Rectal smooth muscle tissue (tissue), 1 donor: Measurements from ENCODE around the gene NLK.
"Not testable (repeated sequence)": the region's sequence is repeated elsewhere in the genome, so short reads cannot be mapped to it uniquely, and the experiment has no call there.

ENCODE experiments used
- H3K27ac ChIP-seq: one replicate; pipeline ENCODE4 v1.7.0; 2013; ENCODE audit warnings: low read depth, low read length, inconsistent platforms
- H3K27me3 ChIP-seq: one replicate; pipeline ENCODE4 v1.7.0; 2013; ENCODE audit warnings: low read length; ENCODE audit not compliant: control insufficient read depth, insufficient read depth
- H3K36me3 ChIP-seq: one replicate; pipeline ENCODE4 v1.7.0; 2013; ENCODE audit warnings: low read length; ENCODE audit not compliant: control insufficient read depth, insufficient read depth
- H3K4me1 ChIP-seq: one replicate; pipeline ENCODE4 v1.7.0; 2013; ENCODE audit warnings: low read length; ENCODE audit not compliant: control insufficient read depth, insufficient read depth
- H3K4me3 ChIP-seq: one replicate; pipeline ENCODE4 v1.7.0; 2013; ENCODE audit warnings: low read length
- H3K9ac ChIP-seq: one replicate; pipeline ENCODE4 v1.7.0; 2013; ENCODE audit warnings: low read length

NLK gene

GRCh38 chr17:28154214-28154613 lies 111.7 kb downstream of the NLK start:
- no peak overlapping the region for H3K27ac ChIP-seq

GRCh38 chr17:28155405-28155804 lies 112.9 kb downstream of the NLK start:
- H3K4me1 ChIP-seq, H3K9ac ChIP-seq, H3K27me3 ChIP-seq, H3K27ac ChIP-seq, H3K4me3 ChIP-seq, H3K36me3 ChIP-seq: not testable (repeated sequence)

More at GRCh38 chr17:28154214-28154613, 111.7 kb downstream of the NLK start:
- Histone ChIP-seq H3K36me3 (no peaks in the 10 kb centered on the region), H3K9ac (no peak overlapping the region), H3K4me1 (no peaks in the 10 kb centered on the region), H3K4me3 (no peak overlapping the region), H3K27me3 (no peaks in the 10 kb centered on the region)

GRCh38 chr17:28159004-28159403 lies 116.5 kb downstream of the NLK start:
- no peak overlapping the region for H3K9ac ChIP-seq
- H3K27ac ChIP-seq = no peak overlapping the region
- no peaks in the 10 kb centered on the region for H3K27me3 ChIP-seq
- H3K4me1 ChIP-seq = no peaks in the 10 kb centered on the region
- H3K36me3 ChIP-seq = no peaks in the 10 kb centered on the region
- H3K4me3 ChIP-seq = no peak overlapping the region

- Histone ChIP-seq H3K27me3 (no peaks in the 10 kb centered on the region), H3K9ac (no peak overlapping the region), H3K36me3 (no peaks in the 10 kb centered on the region), H3K27ac (no peak overlapping the region), H3K4me3 (no peak overlapping the region), H3K4me1 (no peaks in the 10 kb centered on the region)
Observed at GRCh38 chr17:28159924-28160323, 117.4 kb downstream of the NLK start.

- Histone ChIP-seq H3K4me3 (no peak overlapping the region), H3K27ac (no peak overlapping the region), H3K4me1 (no peaks in the 10 kb centered on the region), H3K9ac (no peak overlapping the region), H3K27me3 (no peaks in the 10 kb centered on the region), H3K36me3 (no peaks in the 10 kb centered on the region)
Observed at GRCh38 chr17:28160610-28161009, 118.1 kb downstream of the NLK start.

- Histone ChIP-seq H3K4me1 (no peaks in the 10 kb centered on the region), H3K27me3 (no peaks in the 10 kb centered on the region), H3K4me3 (no peak overlapping the region), H3K27ac (no peak overlapping the region), H3K36me3 (no peaks in the 10 kb centered on the region), H3K9ac (no peak overlapping the region)
Observed at GRCh38 chr17:28161311-28161710, 118.8 kb downstream of the NLK start.

- Histone ChIP-seq H3K4me1 (no peaks in the 10 kb centered on the region), H3K4me3 (no peak overlapping the region), H3K27me3 (no peaks in the 10 kb centered on the region), H3K9ac (no peak overlapping the region), H3K27ac (no peak overlapping the region), H3K36me3 (peaks cover 2% of the 10 kb centered on the region)
Observed at GRCh38 chr17:28166478-28166877, 124.0 kb downstream of the NLK start.

GRCh38 chr17:28169621-28170349 lies 127.3 kb downstream of the NLK start:
- peaks cover 5% of the 10 kb centered on the region for H3K36me3 ChIP-seq
- H3K4me3 ChIP-seq = no peak overlapping the region
- no peaks in the 10 kb centered on the region for H3K4me1 ChIP-seq
- H3K27ac ChIP-seq = no peak overlapping the region
- no peak overlapping the region for H3K9ac ChIP-seq
- no peaks in the 10 kb centered on the region for H3K27me3 ChIP-seq

- Histone ChIP-seq H3K36me3 (peaks cover 5% of the 10 kb centered on the region), H3K4me3 (no peak overlapping the region), H3K9ac (no peak overlapping the region), H3K27ac (no peak overlapping the region), H3K4me1 (no peaks in the 10 kb centered on the region), H3K27me3 (no peaks in the 10 kb centered on the region)
Observed at GRCh38 chr17:28170771-28171170, 128.3 kb downstream of the NLK start.

GRCh38 chr17:28173031-28173561 lies 130.6 kb downstream of the NLK start:
- H3K4me3 ChIP-seq = no peak overlapping the region
- peaks cover 5% of the 10 kb centered on the region for H3K36me3 ChIP-seq
- peak overlapping the region; percentile 22 for H3K27ac ChIP-seq

GRCh38 chr17:28173801-28174200 lies 131.3 kb downstream of the NLK start:
- H3K9ac ChIP-seq = no peak overlapping the region
- peaks cover 2% of the 10 kb centered on the region for H3K36me3 ChIP-seq
- H3K4me3 ChIP-seq = no peak overlapping the region
- H3K27me3 ChIP-seq = no peaks in the 10 kb centered on the region
- no peak overlapping the region for H3K27ac ChIP-seq
- no peaks in the 10 kb centered on the region for H3K4me1 ChIP-seq

More at GRCh38 chr17:28173031-28173561, 130.6 kb downstream of the NLK start:
- Histone ChIP-seq H3K9ac (no peak overlapping the region), H3K27me3 (no peaks in the 10 kb centered on the region), H3K4me1 (no peaks in the 10 kb centered on the region)

GRCh38 chr17:28174352-28175046 lies 132.0 kb downstream of the NLK start:
- H3K4me3 ChIP-seq = no peak overlapping the region
- H3K36me3 ChIP-seq = peaks cover 2% of the 10 kb centered on the region
- H3K27me3 ChIP-seq = no peaks in the 10 kb centered on the region
- no peaks in the 10 kb centered on the region for H3K4me1 ChIP-seq
- no peak overlapping the region for H3K9ac ChIP-seq
- no peak overlapping the region for H3K27ac ChIP-seq
